IMR-90 (cell line): ENCODE results near the gene PRKCB. TPM values are rescaled to one million over a fixed set of nuclear protein-coding genes. Genes with fewer than 3 reads are reported as not detected.

Source experiments
- ATAC-seq: fragments of 200-7000 bp; cut with Tn5 transposase; 2 replicates; pipeline ENCODE4 v1.9.1; 2020; ENCODE audit warnings: low read depth, mild to moderate bottlenecking, moderate library complexity
- BruUV-seq: library from RNA; stranded (reverse); fragments of 400-500 nt; replicated peaks from 2 replicates; lab custom pipeline; 2021; lab: Mats Ljungman, UMichigan
- CTCF ChIA-PET: fragments of 300-600 bp; formaldehyde crosslinking; extraction: SDS; loops from one replicate; lab custom pipeline; 2021; ENCODE audit warnings: antibody characterized with exemption; lab: Yijun Ruan, JAX
- POLR2A ChIA-PET: fragments of 300-600 bp; sonication (Branson Sonifier 250); formaldehyde crosslinking; loops from one replicate; lab custom pipeline; 2022; ENCODE audit warnings: antibody characterized with exemption; ENCODE audit not compliant: unreplicated experiment; lab: Charles Lee
- DNase-seq: peaks from one replicate; pipeline ENCODE4 v3.0.0; 2013
- H2AFZ ChIP-seq: replicated peaks from 2 replicates; pipeline ENCODE3; 2013; ENCODE audit warnings: low read length, mild to moderate bottlenecking; ENCODE audit not compliant: poor library complexity
- H2AK5ac ChIP-seq: 2 replicates; pipeline ENCODE4 v1.6.1; 2013; ENCODE audit warnings: low read depth, low read length, inconsistent platforms
- H2AK9ac ChIP-seq: replicated peaks from 2 replicates; pipeline ENCODE3; 2013; ENCODE audit warnings: mild to moderate bottlenecking, low read depth, low read length, moderate library complexity; ENCODE audit not compliant: poor library complexity
- H2BK120ac ChIP-seq: 2 replicates; pipeline ENCODE4 v1.6.1; 2013; ENCODE audit warnings: low read depth, low read length, inconsistent platforms
- H2BK15ac ChIP-seq: 3 replicates; pipeline ENCODE4 v1.6.1; 2013; ENCODE audit warnings: low read depth, low read length, inconsistent platforms
- H2BK20ac ChIP-seq: 2 replicates; pipeline ENCODE4 v1.6.1; 2013; ENCODE audit warnings: low read depth, mild to moderate bottlenecking, inconsistent platforms, low read length, moderate library complexity
- H2BK5ac ChIP-seq: 2 replicates; pipeline ENCODE4 v1.6.1; 2013; ENCODE audit warnings: mild to moderate bottlenecking, low read depth, low read length, inconsistent platforms; ENCODE audit not compliant: poor library complexity, severe bottlenecking
- H3K14ac ChIP-seq: replicated peaks from 2 replicates; pipeline ENCODE4 v1.6.1; 2013; ENCODE audit warnings: low read depth, low read length, inconsistent platforms
- H3K18ac ChIP-seq: 2 replicates; pipeline ENCODE4 v1.6.1; 2013; ENCODE audit warnings: low read depth, low read length, control low read depth
- H3K23ac ChIP-seq: 2 replicates; pipeline ENCODE4 v1.6.1; 2013; ENCODE audit warnings: low read depth, low read length, inconsistent platforms
- H3K27ac ChIP-seq: 2 replicates; pipeline ENCODE4 v1.5.1; 2013; ENCODE audit warnings: mild to moderate bottlenecking, control low read depth, low read length; ENCODE audit not compliant: insufficient read depth
- H3K27me3 ChIP-seq: 2 replicates; pipeline ENCODE4 v1.6.1; 2013; ENCODE audit warnings: low read length; ENCODE audit not compliant: control insufficient read depth, insufficient read depth
- H3K36me3 ChIP-seq: 2 replicates; pipeline ENCODE4 v1.6.1; 2013; ENCODE audit warnings: low read length, mixed read lengths; ENCODE audit not compliant: control insufficient read depth, insufficient read depth
- H3K4ac ChIP-seq: 2 replicates; pipeline ENCODE4 v1.6.1; 2013; ENCODE audit warnings: low read depth, low read length, inconsistent platforms
- H3K4me1 ChIP-seq: 2 replicates; pipeline ENCODE4 v1.6.1; 2013; ENCODE audit warnings: low read length, mixed read lengths; ENCODE audit not compliant: control insufficient read depth, insufficient read depth
- H3K4me2 ChIP-seq: 2 replicates; pipeline ENCODE4 v1.6.1; 2013; ENCODE audit warnings: low read depth, mild to moderate bottlenecking, control low read depth, low read length, moderate library complexity
- H3K4me3 ChIP-seq: 2 replicates; pipeline ENCODE4 v1.5.1; 2013; ENCODE audit warnings: low read depth, mild to moderate bottlenecking, control low read depth, low read length, moderate library complexity; ENCODE audit not compliant: insufficient read depth
- H3K56ac ChIP-seq: 2 replicates; pipeline ENCODE4 v1.6.1; 2013; ENCODE audit warnings: low read length, inconsistent platforms; ENCODE audit not compliant: insufficient read depth; ENCODE audit errors: extremely low read depth
- H3K79me1 ChIP-seq, 2 experiments: 2 replicates each; pipeline ENCODE4 v1.6.1; 2013; ENCODE audit warnings: low read length in 2 of 2, inconsistent platforms in 1 of 2, low read depth in 1 of 2
- H3K9ac ChIP-seq: 2 replicates; pipeline ENCODE4 v1.6.1; 2013; ENCODE audit warnings: low read depth, low read length, control low read depth
- H3K9me1 ChIP-seq: 2 replicates; pipeline ENCODE4 v1.6.1; 2013; ENCODE audit warnings: low read length, inconsistent platforms; ENCODE audit not compliant: insufficient read depth
- H3K9me3 ChIP-seq: 2 replicates; pipeline ENCODE4 v1.6.1; 2013; ENCODE audit warnings: low read length; ENCODE audit not compliant: control insufficient read depth, insufficient read depth
- H4K20me1 ChIP-seq: 2 replicates; pipeline ENCODE4 v1.6.1; 2013; ENCODE audit warnings: low read length, inconsistent platforms; ENCODE audit not compliant: insufficient read depth
- H4K5ac ChIP-seq: 2 replicates; pipeline ENCODE4 v1.6.1; 2013; ENCODE audit warnings: mild to moderate bottlenecking, low read depth, low read length, control low read depth
- H4K8ac ChIP-seq, 2 experiments: 2 replicates each; pipeline ENCODE4 v1.6.1; 2013; ENCODE audit warnings: low read depth in 2 of 2, low read length in 2 of 2, control low read depth in 1 of 2, inconsistent platforms in 1 of 2
- H4K91ac ChIP-seq: 2 replicates; pipeline ENCODE4 v1.6.1; 2013; ENCODE audit warnings: low read depth, low read length, inconsistent platforms; ENCODE audit not compliant: insufficient read depth
- CTCF ChIP-seq: conservative IDR thresholded peaks from 2 replicates; pipeline ENCODE4 v1.5.1; 2012; ENCODE audit warnings: mild to moderate bottlenecking, low read depth, low read length, improper control_type of control experiment
- ELK1 ChIP-seq: fragments of 150-350 bp; IDR thresholded peaks from 2 replicates; pipeline ENCODE4 v1.6.1; 2016; ENCODE audit warnings: low read depth, mild to moderate bottlenecking, low read length, moderate library complexity, borderline replicate concordance
- FOS ChIP-seq: fragments of 150-350 bp; IDR thresholded peaks from 2 replicates; pipeline ENCODE4 v1.6.1; 2016; ENCODE audit warnings: low read depth, low read length
- MXI1 ChIP-seq: IDR thresholded peaks from 2 replicates; pipeline ENCODE4 v1.6.1; 2012; ENCODE audit warnings: low read depth, mild to moderate bottlenecking, low read length, moderate library complexity, borderline replicate concordance
- RAD21 ChIP-seq: IDR thresholded peaks from 2 replicates; pipeline ENCODE4 v1.6.1; 2012; ENCODE audit warnings: low read length, improper control_type of control experiment
- RCOR1 ChIP-seq: IDR thresholded peaks from 2 replicates; pipeline ENCODE4 v1.6.1; 2012; ENCODE audit warnings: mild to moderate bottlenecking, low read length, improper control_type of control experiment; ENCODE audit not compliant: insufficient replicate concordance
- SMC3 ChIP-seq: fragments of 150-350 bp; IDR thresholded peaks from 2 replicates; pipeline ENCODE4 v1.6.1; 2016; ENCODE audit warnings: low read depth, mild to moderate bottlenecking, antibody characterized with exemption, low read length, moderate library complexity
- WGBS, 2 experiments: methylation state at CpG; one replicate each; pipeline versions ENCODE4 v1.1.5 to v1.1.7; 2013; ENCODE audit warnings: missing lambda C conversion rate in 2 of 2; ENCODE audit not compliant: insufficient read length in 1 of 2; ENCODE audit errors: extremely low coverage in 2 of 2; 5-methylcytosine and 5-hydroxymethylcytosine counted together
- dilution Hi-C: fragments of 300-500 bp; cut with HindIII; formaldehyde crosslinking; loops from one replicate; pipeline ENCODE4 v1.14.3; 2018; ENCODE audit warnings: low sequenced_read_pairs; ENCODE audit not compliant: unreplicated experiment
- in situ Hi-C: fragments of 300-500 bp; cut with MboI; formaldehyde crosslinking; loops from 3 replicates; pipeline ENCODE4 v1.14.3; 2019; ENCODE audit warnings: low sequenced_read_pairs, inconsistent platforms, mixed read lengths
- intact Hi-C: fragments of 100-400 bp; cut with micrococcal nuclease; formaldehyde crosslinking; loops from 2 replicates; pipeline ENCODE4 v1.10.0; 2022
- polyA plus RNA-seq, 3 experiments: library from polyadenylated mRNA; depleted of rRNA; stranded (reverse); fragments of >200 nt; gene quantifications; 2 replicates each; pipeline ENCODE4 v1.2.3, GENCODE V29; 2012; ENCODE audit warnings: low replicate concordance in 1 of 3
- total RNA-seq: library from RNA; depleted of rRNA; stranded (reverse); fragments of >200 nt; gene quantifications from 2 replicates; pipeline ENCODE4 v1.2.3, GENCODE V29; 2012

The PRKCB gene
- total and polyA plus RNA-seq, 2 of the 4 experiments (the other 2 are of a cell fraction): under 0.01 TPM; not detected in 1

GRCh38 chr16:24069036-24069590 is 233.3 kb downstream of the PRKCB start:
- DNase-seq (no peak), ATAC-seq (no peak)
- Histone ChIP-seq H2BK15ac (no peak overlapping the region), H3K4me2 (no peak overlapping the region), H3K23ac (no peak overlapping the region), H3K4ac (no peak overlapping the region), H4K5ac (no peak overlapping the region), H4K8ac (no peak overlapping the region), H3K79me1 (no peaks in the 10 kb centered on the region), H3K27ac (no peak overlapping the region), H3K4me1 (no peaks in the 10 kb centered on the region), H4K20me1 (no peaks in the 10 kb centered on the region), H3K14ac (no peak overlapping the region), H2BK5ac (no peak overlapping the region), H3K9ac (no peak overlapping the region), H4K91ac (no peak overlapping the region), H2AK5ac (no peak overlapping the region), H2AK9ac (no peak overlapping the region), H2AFZ (no peak overlapping the region), H3K36me3 (no peaks in the 10 kb centered on the region), H2BK20ac (no peak overlapping the region), H3K18ac (no peak overlapping the region), H3K9me1 (no peaks in the 10 kb centered on the region), H3K27me3 (no peaks in the 10 kb centered on the region), H2BK120ac (no peak overlapping the region), H3K9me3 (no peaks in the 10 kb centered on the region), H3K4me3 (no peak overlapping the region), H3K56ac (no peak overlapping the region)
- TF ChIP-seq FOS (no peak), RAD21 (no peak), CTCF (no peak), RCOR1 (no peak), ELK1 (no peak), SMC3 (no peak), MXI1 (no peak)
- CTCF ChIA-PET: no interaction called here
- POLR2A ChIA-PET: no interaction called here
- in situ Hi-C loops: no loop called here
- intact Hi-C loops: no loop called here
- 28% methylated on average over 4 of the region's 6 CpGs; no CpG with 5 or more reads in 1 of the 2 experiments for WGBS, 2 experiments
- dilution Hi-C loops: no loop called here
- no TSS peak for BruUV-seq
